Measurements from ENCODE around the gene PRLH. TPM values are rescaled to one million over a fixed set of nuclear protein-coding genes. Genes with fewer than 3 reads are reported as not detected.

PRLH gene
- total and polyA plus RNA-seq, 2 of the 13 experiments (the other 11 are each of a cell fraction or from before 2014, with no cell fraction given): not detected

GRCh38 chr2:237572021-237572741 is 5.8 kb downstream of the PRLH start (continued):
- TF ChIP-seq ZNF407 (CRISPR knock-in tag; IDR thresholded peaks at IDR 0.05; ENCODE audit: not compliant biosample characterization) (peak; percentile 60), HMG20A (CRISPR knock-in tag; IDR thresholded peaks at IDR 0.05; ENCODE audit: borderline replicate concordance) (peak; percentile 39; the same call in 1 of the 2 replicates), PATZ1 (CRISPR knock-in tag; IDR thresholded peaks at IDR 0.05) (peak; percentile 91), PAF1 (CRISPR knock-in tag; IDR thresholded peaks at IDR 0.05) (peak; percentile 34), ZNF292 (CRISPR knock-in tag; IDR thresholded peaks at IDR 0.05; ENCODE audit: borderline replicate concordance, low read depth) (peak; percentile 74; the same call in 1 of the 2 replicates), GATAD1 (CRISPR knock-in tag; IDR thresholded peaks at IDR 0.05) (peak; percentile 65), ZMYM4 (CRISPR knock-in tag; IDR thresholded peaks at IDR 0.05) (peak; percentile 78), TRIM24 (CRISPR knock-in tag; IDR thresholded peaks at IDR 0.05) (no peak), ELF3 (CRISPR knock-in tag; IDR thresholded peaks at IDR 0.05) (peak; percentile 73), ETV5 (CRISPR knock-in tag; IDR thresholded peaks at IDR 0.05; ENCODE audit: borderline replicate concordance) (peak; percentile 70; the same call in 1 of the 2 replicates), HNRNPUL1 (IDR thresholded peaks at IDR 0.05; ENCODE audit: low read depth, low read length) (no peak), TBL1XR1 (IDR thresholded peaks at IDR 0.05; ENCODE audit: borderline replicate concordance, low read length, partially characterized antibody) (peak; percentile 49), ZNF317 (CRISPR knock-in tag; IDR thresholded peaks at IDR 0.05) (0 out of 2 replicates have a peak, but pooled peaks have one; percentile 14), HIC2 (CRISPR knock-in tag; IDR thresholded peaks at IDR 0.05; ENCODE audit: low read depth) (0 out of 2 replicates have a peak, but pooled peaks have one; percentile 32), IRF2 (CRISPR knock-in tag; IDR thresholded peaks at IDR 0.05) (peak; percentile 87), ZNF598 (CRISPR knock-in tag; IDR thresholded peaks at IDR 0.05; ENCODE audit: borderline replicate concordance) (0 out of 2 replicates have a peak, but pooled peaks have one; percentile 65), ZFP36L1 (CRISPR knock-in tag; IDR thresholded peaks at IDR 0.05) (no peak), ZNF652 (CRISPR knock-in tag; IDR thresholded peaks at IDR 0.05; ENCODE audit: borderline replicate concordance, low read depth) (no peak)
